ENCODE data around the gene YIPF6.
"Not testable (repeated sequence)": the region's sequence is repeated elsewhere in the genome, so short reads cannot be mapped to it uniquely, and the experiment has no call there.

The YIPF6 gene

GRCh38 chrX:68498508-68499379 is at the start of gene YIPF6:
Gene YIPF6, plus strand, starts transcription at chrX:68499051. Its CDS starts 16 bp downstream, at chrX:68499067.
- DNase-seq: peak; percentile 68

- DNase-seq: no peak
Observed at GRCh38 chrX:68451720-68452119, 47.1 kb upstream of the YIPF6 start.

- no peak for DNase-seq
Observed at GRCh38 chrX:68454476-68455150, 44.2 kb upstream of the YIPF6 start.

GRCh38 chrX:68455151-68455510 is 43.7 kb upstream of the YIPF6 start:
- DNase-seq: no peak

GRCh38 chrX:68461093-68461492 is 37.8 kb upstream of the YIPF6 start:
- no peak for DNase-seq

- no peak for DNase-seq
Observed at GRCh38 chrX:68461576-68461975, 37.3 kb upstream of the YIPF6 start.

GRCh38 chrX:68462197-68462596 is 36.7 kb upstream of the YIPF6 start:
- no peak for DNase-seq

GRCh38 chrX:68462653-68463052 is 36.2 kb upstream of the YIPF6 start:
- DNase-seq: peak; percentile 12

GRCh38 chrX:68463880-68464279 is 35.0 kb upstream of the YIPF6 start:
- no peak for DNase-seq

- no peak for DNase-seq
Observed at GRCh38 chrX:68464796-68465195, 34.1 kb upstream of the YIPF6 start.

- DNase-seq: no peak
Observed at GRCh38 chrX:68480969-68481368, 17.9 kb upstream of the YIPF6 start.

GRCh38 chrX:68486198-68486597 is 12.7 kb upstream of the YIPF6 start:
- DNase-seq: not testable (repeated sequence)

- DNase-seq: no peak
Observed at GRCh38 chrX:68487254-68487653, 11.6 kb upstream of the YIPF6 start.

GRCh38 chrX:68487924-68488323 is 10.9 kb upstream of the YIPF6 start:
- DNase-seq: no peak

GRCh38 chrX:68488657-68489056 is 10.2 kb upstream of the YIPF6 start:
- DNase-seq: no peak

- DNase-seq: no peak
Observed at GRCh38 chrX:68490644-68491043, 8.2 kb upstream of the YIPF6 start.

GRCh38 chrX:68492583-68492982 is 6.3 kb upstream of the YIPF6 start:
- DNase-seq: no peak

- DNase-seq: not testable (repeated sequence)
Observed at GRCh38 chrX:68493776-68494175, 5.1 kb upstream of the YIPF6 start.

GRCh38 chrX:68498044-68498507 is 775 bp upstream of the YIPF6 start:
- DNase-seq: no peak

GRCh38 chrX:68499543-68500504 is 973 bp downstream of the YIPF6 start:
- DNase-seq: no peak

GRCh38 chrX:68503836-68504636 is 5.2 kb downstream of the YIPF6 start:
- DNase-seq: peak; percentile 68

- no peak for DNase-seq
Observed at GRCh38 chrX:68506649-68507048, 7.8 kb downstream of the YIPF6 start.

Data from stimulated activated CD4-positive, alpha-beta T cell treated with anti-CD3 and anti-CD28 coated beads, Interleukin-4, amount 100 ng/mL, for 24 hours (primary cell).